Prostate gland (tissue), 2 donors: ENCODE measurements around the gene MDFIC.

Experiments
- POLR2A ChIP-seq: fragments of 450-650 bp; IDR thresholded peaks from one replicate; pipeline ENCODE4 v1.6.1; 2016; ENCODE audit warnings: antibody characterized with exemption, mild to moderate bottlenecking
- POLR2AphosphoS5 ChIP-seq: sonication (generic); formaldehyde crosslinking; IDR thresholded peaks from one replicate; pipeline ENCODE4 v1.6.1; 2017; ENCODE audit warnings: antibody characterized with exemption
- TF ChIP-seq, protein P1 (sequence below), 4 experiments: fragments of 200-600 bp in 2 of 4; fragments of 450-650 bp in 2 of 4; sonication (generic) in 2 of 4; IDR thresholded peaks; 1 replicate in 3 of 4; 2 replicates in 1 of 4; pipeline ENCODE4 v1.5.1; 2016 to 2019; ENCODE audit warnings: antibody characterized with exemption in 4 of 4, mild to moderate bottlenecking in 2 of 4, moderate library complexity in 2 of 4

DNA sequence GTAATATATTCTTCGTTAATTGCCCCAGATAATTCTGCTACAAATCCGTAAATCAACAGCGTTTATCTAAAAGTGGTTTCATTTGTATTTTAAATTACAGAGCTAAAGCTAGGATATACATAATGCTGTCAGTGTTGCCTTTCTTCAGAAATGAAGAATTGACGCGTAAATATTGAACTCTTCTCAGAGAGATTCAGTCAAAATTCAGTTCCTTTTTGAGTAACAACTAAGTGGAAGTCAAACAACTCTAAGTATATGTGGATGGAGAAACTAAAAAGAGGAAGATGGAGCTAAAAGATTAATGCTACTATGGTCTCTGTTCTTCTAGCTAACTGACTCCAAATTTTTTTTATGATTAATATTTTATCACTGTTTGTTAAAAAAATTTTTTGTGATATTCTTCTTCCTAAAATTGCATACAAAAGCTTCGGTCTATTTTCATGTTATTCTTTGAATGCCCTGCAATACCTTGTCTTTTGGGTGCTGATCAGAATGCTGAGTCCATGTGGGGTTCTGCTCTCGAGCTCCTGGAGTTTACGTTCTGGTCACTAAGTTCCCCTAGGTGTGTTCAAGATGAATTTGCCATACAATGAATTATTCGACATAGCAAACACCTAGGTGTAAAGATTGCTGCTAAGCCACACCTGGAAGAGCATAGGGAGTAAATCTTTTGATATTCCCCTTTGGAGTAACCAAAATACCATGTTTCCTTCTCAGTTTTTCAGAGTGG is 20.7 kb downstream of the MDFIC start:
- TF ChIP-seq, protein P1, sequence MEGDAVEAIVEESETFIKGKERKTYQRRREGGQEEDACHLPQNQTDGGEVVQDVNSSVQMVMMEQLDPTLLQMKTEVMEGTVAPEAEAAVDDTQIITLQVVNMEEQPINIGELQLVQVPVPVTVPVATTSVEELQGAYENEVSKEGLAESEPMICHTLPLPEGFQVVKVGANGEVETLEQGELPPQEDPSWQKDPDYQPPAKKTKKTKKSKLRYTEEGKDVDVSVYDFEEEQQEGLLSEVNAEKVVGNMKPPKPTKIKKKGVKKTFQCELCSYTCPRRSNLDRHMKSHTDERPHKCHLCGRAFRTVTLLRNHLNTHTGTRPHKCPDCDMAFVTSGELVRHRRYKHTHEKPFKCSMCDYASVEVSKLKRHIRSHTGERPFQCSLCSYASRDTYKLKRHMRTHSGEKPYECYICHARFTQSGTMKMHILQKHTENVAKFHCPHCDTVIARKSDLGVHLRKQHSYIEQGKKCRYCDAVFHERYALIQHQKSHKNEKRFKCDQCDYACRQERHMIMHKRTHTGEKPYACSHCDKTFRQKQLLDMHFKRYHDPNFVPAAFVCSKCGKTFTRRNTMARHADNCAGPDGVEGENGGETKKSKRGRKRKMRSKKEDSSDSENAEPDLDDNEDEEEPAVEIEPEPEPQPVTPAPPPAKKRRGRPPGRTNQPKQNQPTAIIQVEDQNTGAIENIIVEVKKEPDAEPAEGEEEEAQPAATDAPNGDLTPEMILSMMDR (IDR thresholded peaks at IDR 0.05), result no peak
- no peak for TF ChIP-seq POLR2A
- no peak for TF ChIP-seq POLR2AphosphoS5
